ENCODE data around the gene UNC5A. TPM values are rescaled to one million over a fixed set of nuclear protein-coding genes. Genes with fewer than 3 reads are reported as not detected.

UNC5A gene
- total RNA-seq, 3 donors from 2014 or later (not counting 1 experiment from before 2014, with no cell fraction given) = not detected

DNA sequence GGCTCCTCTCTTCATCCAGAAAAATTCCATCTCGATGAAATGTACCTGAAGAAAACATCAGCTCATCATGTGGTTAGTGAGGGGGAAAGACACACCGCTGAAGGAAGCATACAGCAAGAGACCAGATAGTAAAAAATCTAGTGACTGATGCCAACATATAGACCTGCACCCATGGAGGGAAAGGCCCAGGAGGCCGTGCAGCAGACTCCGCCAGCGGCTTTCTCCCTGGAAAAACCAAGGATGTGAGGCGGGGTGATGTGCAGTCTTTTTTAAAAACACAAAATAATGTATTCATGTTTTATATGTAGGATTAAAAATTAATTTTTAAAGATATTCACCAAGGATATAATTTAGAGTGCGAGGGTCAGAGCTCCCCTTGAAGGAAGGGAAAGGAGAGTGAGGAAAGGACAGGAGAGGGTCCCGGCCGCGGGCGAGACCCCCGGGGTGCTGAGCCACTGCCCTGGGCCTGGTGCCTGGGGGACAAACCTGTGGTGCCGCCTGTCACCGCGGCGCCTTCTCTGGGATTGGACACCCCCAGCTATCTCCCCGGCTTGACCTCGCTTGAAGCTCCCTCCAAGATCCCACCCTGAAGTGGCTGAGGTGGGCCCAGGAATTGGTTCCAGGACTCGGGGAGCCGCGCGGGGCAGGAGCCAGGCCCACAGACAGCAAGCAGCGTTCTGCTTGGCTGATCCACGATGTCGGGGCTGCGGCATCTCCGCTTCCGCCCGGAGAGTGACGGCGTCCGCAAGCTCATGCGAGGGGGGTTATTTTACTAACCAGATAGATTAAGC lies 12.1 kb upstream of the UNC5A start:
- Mint-ChIP-seq H3K9me3 (no peaks in the 10 kb centered on the region), H3K4me1 (peaks cover 0 to 5% of the 10 kb centered on the region in 2 donors), H3K36me3 (no peaks in the 10 kb centered on the region), H3K27ac (no peak overlapping the region), H3K27me3 (ENCODE audit: low read depth in 2 of 2) (peaks cover 20 to 31% of the 10 kb centered on the region in 2 donors), H3K4me3 (no peak overlapping the region)
- Histone ChIP-seq H3K36me3 (ENCODE audit: control insufficient read depth, insufficient read depth, low read length) (no peaks in the 10 kb centered on the region), H3K27me3 (ENCODE audit: control insufficient read depth, insufficient read depth, low read length) (no peaks in the 10 kb centered on the region), H3K27ac (ENCODE audit: low read length) (no peak overlapping the region), H3K9me3 (ENCODE audit: control insufficient read depth, insufficient read depth, low read length) (no peaks in the 10 kb centered on the region), H3K4me1 (ENCODE audit: control insufficient read depth, insufficient read depth, low read length) (no peaks in the 10 kb centered on the region), H3K4me3 (ENCODE audit: low read length) (no peak overlapping the region)
- DNase-seq (no peak), ATAC-seq (no peak)
- TF ChIP-seq, protein P1, sequence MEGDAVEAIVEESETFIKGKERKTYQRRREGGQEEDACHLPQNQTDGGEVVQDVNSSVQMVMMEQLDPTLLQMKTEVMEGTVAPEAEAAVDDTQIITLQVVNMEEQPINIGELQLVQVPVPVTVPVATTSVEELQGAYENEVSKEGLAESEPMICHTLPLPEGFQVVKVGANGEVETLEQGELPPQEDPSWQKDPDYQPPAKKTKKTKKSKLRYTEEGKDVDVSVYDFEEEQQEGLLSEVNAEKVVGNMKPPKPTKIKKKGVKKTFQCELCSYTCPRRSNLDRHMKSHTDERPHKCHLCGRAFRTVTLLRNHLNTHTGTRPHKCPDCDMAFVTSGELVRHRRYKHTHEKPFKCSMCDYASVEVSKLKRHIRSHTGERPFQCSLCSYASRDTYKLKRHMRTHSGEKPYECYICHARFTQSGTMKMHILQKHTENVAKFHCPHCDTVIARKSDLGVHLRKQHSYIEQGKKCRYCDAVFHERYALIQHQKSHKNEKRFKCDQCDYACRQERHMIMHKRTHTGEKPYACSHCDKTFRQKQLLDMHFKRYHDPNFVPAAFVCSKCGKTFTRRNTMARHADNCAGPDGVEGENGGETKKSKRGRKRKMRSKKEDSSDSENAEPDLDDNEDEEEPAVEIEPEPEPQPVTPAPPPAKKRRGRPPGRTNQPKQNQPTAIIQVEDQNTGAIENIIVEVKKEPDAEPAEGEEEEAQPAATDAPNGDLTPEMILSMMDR (IDR thresholded peaks at IDR 0.05) = no peak
- WGBS (ENCODE audit: insufficient coverage) = 83% methylated on average over 30 of the region's 33 CpGs
- intact Hi-C loops (cut with micrococcal nuclease) = no loop called here

DNA sequence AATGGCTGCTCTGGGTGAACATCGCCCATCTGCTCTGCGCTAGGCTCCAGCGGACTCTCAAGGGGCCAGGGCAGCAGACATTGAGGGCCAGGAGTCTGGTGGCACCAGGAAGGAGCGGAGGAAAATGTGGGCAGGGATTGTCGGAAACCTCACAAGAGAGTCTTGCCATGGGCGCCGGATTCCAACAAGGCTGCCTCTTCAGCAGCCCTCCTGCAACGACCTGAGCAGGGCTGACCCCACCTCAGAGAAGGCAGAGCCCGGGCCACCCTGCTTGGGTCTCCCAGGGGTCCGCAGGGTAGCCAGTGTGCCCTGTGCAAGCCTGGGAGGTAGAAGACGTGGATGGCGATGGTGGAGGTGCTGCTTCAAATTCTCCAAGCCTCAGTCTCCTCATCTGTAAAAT lies 11.4 kb upstream of the UNC5A start:
- H3K36me3 Mint-ChIP-seq = no peaks in the 10 kb centered on the region
- H3K27ac Mint-ChIP-seq = no peak overlapping the region
- no peaks in the 10 kb centered on the region for H3K4me1 ChIP-seq (ENCODE audit: control insufficient read depth, insufficient read depth, low read length)
- no peaks in the 10 kb centered on the region for H3K36me3 ChIP-seq (ENCODE audit: control insufficient read depth, insufficient read depth, low read length)
- H3K4me3 Mint-ChIP-seq = no peak overlapping the region
- no peaks in the 10 kb centered on the region for H3K9me3 Mint-ChIP-seq
- H3K27me3 ChIP-seq (ENCODE audit: control insufficient read depth, insufficient read depth, low read length) = no peaks in the 10 kb centered on the region
- H3K9me3 ChIP-seq (ENCODE audit: control insufficient read depth, insufficient read depth, low read length) = no peaks in the 10 kb centered on the region
- no peak overlapping the region for H3K27ac ChIP-seq (ENCODE audit: low read length)
- TF ChIP-seq, protein P1 (IDR thresholded peaks at IDR 0.05) = no peak
- no peak for DNase-seq
- H3K27me3 Mint-ChIP-seq (ENCODE audit: low read depth in 2 of 2) = peaks cover 23 to 32% of the 10 kb centered on the region in 2 donors
- peaks cover 0 to 5% of the 10 kb centered on the region in 2 donors for H3K4me1 Mint-ChIP-seq
- intact Hi-C loops (cut with micrococcal nuclease) = no loop called here
- no peak overlapping the region for H3K4me3 ChIP-seq (ENCODE audit: low read length)
- no peak for ATAC-seq
- WGBS (ENCODE audit: insufficient coverage) = 90% methylated on average over 12 of the region's 12 CpGs

DNA sequence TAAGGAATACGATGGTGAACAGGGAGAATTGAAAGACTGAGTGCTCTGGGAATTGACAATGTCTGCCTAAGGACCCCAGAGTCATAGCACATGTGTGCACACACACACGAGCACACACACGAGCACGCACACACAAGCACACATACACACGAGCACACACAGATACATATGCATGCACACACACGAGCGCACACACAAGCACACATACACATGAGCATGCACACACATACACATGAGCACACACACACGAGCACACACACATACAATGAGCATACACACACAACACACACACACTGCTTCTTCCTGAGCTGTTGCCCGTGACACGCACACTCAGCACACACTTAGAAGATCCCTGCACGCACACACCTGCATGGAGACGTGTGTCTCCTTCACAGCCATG lies 10.9 kb upstream of the UNC5A start:
- 86% methylated on average over 12 of the region's 12 CpGs for WGBS (ENCODE audit: insufficient coverage)
- H3K27ac ChIP-seq (ENCODE audit: low read length) = no peak overlapping the region
- H3K27me3 ChIP-seq (ENCODE audit: control insufficient read depth, insufficient read depth, low read length) = no peaks in the 10 kb centered on the region
- ATAC-seq = no peak
- Mint-ChIP-seq H3K4me3 (no peak overlapping the region), H3K27ac (no peak overlapping the region), H3K9me3 (no peaks in the 10 kb centered on the region), H3K4me1 (peaks cover 0 to 5% of the 10 kb centered on the region in 2 donors), H3K27me3 (ENCODE audit: low read depth in 2 of 2) (peaks cover 28 to 36% of the 10 kb centered on the region in 2 donors), H3K36me3 (no peaks in the 10 kb centered on the region)
- no peaks in the 10 kb centered on the region for H3K36me3 ChIP-seq (ENCODE audit: control insufficient read depth, insufficient read depth, low read length)
- intact Hi-C loops (cut with micrococcal nuclease) = no loop called here
- H3K4me3 ChIP-seq (ENCODE audit: low read length) = no peak overlapping the region
- no peak for DNase-seq
- H3K4me1 ChIP-seq (ENCODE audit: control insufficient read depth, insufficient read depth, low read length) = no peaks in the 10 kb centered on the region
- TF ChIP-seq, protein P1 (IDR thresholded peaks at IDR 0.05) = no peak
- H3K9me3 ChIP-seq (ENCODE audit: control insufficient read depth, insufficient read depth, low read length) = no peaks in the 10 kb centered on the region

Data from natural killer cell (primary cell).